ENCODE results near the gene SARDH. TPM values are rescaled to one million over a fixed set of nuclear protein-coding genes. Genes with fewer than 3 reads are reported as not detected.

SARDH gene
- total RNA-seq, 1 donor from 2014 or later: 1.3 TPM

GRCh38 chr9:133709691-133710571, 28.2 kb downstream of the SARDH start:
- DNase-seq (ENCODE audit: low spot score): no peak
- intact Hi-C loops (cut with DNase I): no loop called here

DNA sequence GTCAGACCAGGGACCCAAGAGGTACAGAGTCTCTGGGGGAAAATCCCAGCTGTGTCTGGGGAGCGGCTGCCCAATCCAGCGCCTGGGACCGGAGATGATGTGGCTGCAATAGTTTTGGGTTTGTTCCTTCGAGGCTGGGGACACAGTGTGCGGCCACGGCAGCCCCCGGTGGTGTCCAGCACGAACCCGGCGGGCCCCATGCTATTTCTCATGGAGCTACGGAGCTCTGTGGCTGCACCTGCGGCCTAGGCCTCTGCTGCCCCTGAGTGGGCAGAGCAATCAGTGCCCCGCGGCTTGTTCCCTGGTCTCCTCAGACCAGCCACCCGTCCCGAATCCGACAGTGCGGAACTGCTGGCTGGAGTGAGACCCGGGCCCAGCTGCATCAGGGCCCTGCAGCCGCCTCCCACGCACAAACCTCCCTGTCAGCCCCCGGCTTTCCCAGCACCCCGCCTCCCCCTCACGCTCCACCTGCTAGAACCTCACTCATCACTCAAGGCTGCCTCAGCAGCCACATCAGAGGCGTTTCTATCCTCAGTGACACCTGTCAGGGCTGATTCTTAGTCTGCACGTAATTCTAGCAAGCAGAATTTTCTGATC, 29.0 kb downstream of the SARDH start:
- DNase-seq (ENCODE audit: low spot score): no peak
- intact Hi-C loops (cut with DNase I): no loop called here

- peak; percentile 68 for DNase-seq (ENCODE audit: low spot score)
- intact Hi-C loops (cut with DNase I): no loop called here
These were observed 29.7 kb downstream of the SARDH start for GRCh38 chr9:133708246-133709014.

DNA sequence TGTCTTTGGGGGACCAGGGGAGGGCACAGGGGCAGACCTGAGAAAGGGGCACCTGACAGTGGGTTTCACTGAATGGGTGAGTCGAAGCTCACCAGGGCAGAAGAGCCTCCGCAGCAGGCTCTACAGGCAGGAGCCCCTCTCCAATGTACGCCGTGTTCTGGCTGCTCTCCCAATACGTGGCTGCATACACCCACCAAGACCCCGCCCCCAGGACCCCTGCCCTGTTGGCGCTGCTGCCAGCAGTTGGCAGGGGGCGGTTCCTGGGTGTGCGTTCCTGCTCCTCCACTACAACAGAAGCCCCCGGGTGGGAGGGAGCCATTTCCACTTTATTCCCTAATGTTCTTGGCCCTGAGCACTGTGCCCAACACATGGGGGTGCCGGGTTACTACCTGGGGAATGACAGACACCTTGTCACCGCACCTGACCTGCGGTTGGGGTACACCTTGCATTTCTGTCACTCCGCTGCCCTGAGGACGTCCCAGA, 30.3 kb downstream of the SARDH start:
- intact Hi-C loops (cut with DNase I): no loop called here
- DNase-seq (ENCODE audit: low spot score): peak; percentile 67

DNA sequence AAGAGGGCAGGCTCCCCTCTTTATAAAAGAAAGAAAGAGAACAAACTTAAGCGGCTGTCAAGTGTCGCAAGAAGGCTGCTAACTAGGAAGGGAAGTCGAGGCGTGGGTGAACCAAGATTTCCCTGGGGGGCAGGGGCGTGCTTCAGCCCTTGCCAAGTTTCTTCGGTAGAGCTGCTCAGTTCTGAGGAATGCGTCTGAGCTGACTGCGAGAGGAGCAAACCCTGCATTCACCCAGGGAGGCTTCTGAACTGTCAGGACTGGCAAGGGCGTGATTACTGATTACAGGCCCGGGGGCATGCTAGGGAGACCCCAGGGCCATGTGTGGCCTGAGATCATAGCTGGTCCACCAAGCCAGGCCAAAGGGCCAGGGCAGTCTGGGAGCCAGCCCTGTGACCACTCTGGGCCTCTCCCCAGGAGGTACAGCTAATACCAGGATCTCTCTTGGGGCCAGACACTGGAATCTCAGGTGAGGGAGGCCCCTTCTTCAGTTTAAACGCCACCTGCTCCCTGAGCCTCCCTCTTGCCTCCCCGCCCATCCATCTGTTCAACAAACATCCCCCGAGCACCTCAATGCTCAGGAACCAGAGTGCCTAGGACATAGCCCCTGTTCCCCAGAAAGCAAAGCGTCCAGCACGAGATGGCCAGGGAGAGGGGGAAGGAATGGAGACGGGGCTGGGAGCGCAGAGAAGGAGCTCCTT, 30.9 kb downstream of the SARDH start:
- intact Hi-C loops (cut with DNase I): no loop called here
- peak; percentile 79 for DNase-seq (ENCODE audit: low spot score)

GRCh38 chr9:133706307-133707050, 31.7 kb downstream of the SARDH start:
- intact Hi-C loops (cut with DNase I): no loop called here
- peak; percentile 75 for DNase-seq (ENCODE audit: low spot score)

DNA sequence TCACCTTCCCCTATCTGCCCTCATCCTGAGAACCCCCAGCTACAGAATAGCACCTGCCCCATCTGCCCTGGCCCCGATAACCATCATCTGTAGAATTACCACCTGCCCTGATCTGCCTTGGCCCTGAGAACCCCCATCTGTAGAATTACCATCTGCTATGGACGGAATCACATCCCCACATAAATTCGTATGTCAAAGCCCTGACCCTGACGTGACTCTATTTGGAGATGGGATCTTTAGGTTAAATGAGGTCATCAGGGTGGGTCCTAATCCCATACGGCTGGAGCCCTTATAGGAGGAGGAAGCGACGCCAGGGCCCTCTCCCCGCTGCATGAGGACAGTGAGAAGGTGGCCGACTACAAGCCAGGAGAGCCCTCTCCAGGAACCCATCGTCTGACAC, 32.6 kb downstream of the SARDH start:
- intact Hi-C loops (cut with DNase I): no loop called here
- DNase-seq (ENCODE audit: low spot score): peak; percentile 7

- peak; percentile 63 for DNase-seq (ENCODE audit: low spot score)
- intact Hi-C loops (cut with DNase I): no loop called here
These were observed 33.4 kb downstream of the SARDH start for GRCh38 chr9:133704711-133705181.

DNA sequence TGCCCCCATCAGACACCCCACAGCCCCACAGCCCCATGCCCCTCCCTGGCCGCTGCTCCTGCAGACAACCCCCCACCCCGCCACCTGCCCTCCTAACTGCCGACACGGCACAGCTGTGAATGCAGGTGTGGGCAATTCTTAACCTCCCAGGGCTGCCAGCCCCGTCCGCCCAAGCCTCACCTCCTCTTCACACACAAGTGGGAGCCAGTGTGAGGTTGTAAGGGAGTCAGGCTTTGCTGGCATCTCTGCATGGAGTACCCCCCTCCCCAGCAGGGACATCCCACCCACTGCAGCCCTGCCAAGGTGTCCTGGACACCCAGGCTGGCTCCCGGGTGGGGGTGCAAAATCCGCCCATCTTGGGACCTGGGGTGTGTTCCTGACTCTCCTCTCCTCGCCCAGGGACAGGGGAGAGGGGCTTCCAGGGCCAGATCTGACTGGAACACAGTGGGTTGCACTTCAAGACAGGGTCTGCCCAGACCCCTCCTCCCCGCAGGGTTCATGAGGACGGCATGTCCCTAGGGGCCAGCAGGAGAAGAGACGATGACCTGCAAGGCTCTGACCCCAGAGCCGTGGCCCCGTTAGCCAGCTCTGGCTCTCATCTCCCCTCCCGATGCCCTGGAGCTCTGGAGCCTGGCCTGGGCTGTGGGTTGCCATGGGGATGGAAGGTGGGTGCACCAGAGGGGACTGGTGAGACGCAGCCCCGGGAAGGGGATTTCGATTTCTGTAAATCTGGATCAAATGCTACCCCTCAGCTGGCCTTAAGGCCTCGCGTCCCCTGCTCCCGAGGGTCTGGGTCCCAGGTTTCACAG, 34.4 kb downstream of the SARDH start:
- intact Hi-C loops (cut with DNase I): no loop called here
- peak; percentile 66 for DNase-seq (ENCODE audit: low spot score)

- DNase-seq (ENCODE audit: low spot score): peak; percentile 75
- intact Hi-C loops (cut with DNase I): no loop called here
These were observed 35.2 kb downstream of the SARDH start for GRCh38 chr9:133702798-133703590.

GRCh38 chr9:133701981-133702797, 36.0 kb downstream of the SARDH start:
- intact Hi-C loops (cut with DNase I): no loop called here
- DNase-seq (ENCODE audit: low spot score): peak; percentile 66

- DNase-seq (ENCODE audit: low spot score): peak; percentile 66
- intact Hi-C loops (cut with DNase I): no loop called here
These were observed 36.7 kb downstream of the SARDH start for GRCh38 chr9:133701321-133701980.

DNA sequence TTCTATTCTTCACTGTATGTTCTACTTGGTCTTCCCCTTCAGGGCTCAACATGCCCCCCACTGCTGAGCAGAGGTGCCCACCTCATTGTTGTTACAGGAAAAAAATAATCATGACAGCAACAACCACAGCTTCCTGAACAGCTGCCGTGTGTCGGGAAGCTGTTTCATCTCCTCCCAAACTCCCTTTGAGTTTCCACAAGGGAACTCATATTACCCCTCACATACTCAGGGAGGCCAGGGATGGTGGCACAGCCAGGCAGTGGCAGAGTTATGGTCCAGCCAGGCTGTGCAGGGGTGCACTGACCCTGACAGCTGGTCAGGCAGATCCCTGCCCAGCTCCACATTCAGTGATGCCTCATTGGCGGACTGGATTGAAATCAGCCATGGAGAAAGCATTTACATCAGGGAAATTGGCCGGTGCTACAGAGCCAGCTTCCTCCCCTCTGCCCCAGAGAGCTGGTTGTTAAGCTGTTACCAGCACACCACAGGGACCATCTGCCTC, 37.3 kb downstream of the SARDH start:
- peak; percentile 22 for DNase-seq (ENCODE audit: low spot score)
- intact Hi-C loops (cut with DNase I): no loop called here

DNA sequence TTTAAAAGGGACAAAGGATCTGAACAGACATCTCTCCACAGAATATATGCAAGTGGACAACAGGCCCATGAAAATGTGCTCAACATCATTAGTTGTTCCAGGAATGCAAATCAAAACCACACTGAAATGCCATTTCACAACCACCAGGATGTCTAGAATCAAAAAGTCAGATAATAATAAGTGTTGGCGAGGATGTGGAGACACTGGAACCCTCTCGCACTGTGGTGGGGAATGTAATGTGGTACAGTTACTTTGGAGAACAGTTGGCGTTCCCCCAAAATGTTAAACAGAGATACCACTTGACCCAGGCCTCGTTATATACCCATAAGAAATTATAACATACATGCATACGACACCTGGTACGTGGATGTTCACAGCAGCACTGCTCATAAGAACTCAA, 38.6 kb downstream of the SARDH start:
- intact Hi-C loops (cut with DNase I): no loop called here
- no peak for DNase-seq (ENCODE audit: low spot score)

GRCh38 chr9:133696071-133696472, 42.1 kb downstream of the SARDH start:
- intact Hi-C loops (cut with DNase I): no loop called here
- DNase-seq (ENCODE audit: low spot score): no peak

GRCh38 chr9:133694686-133695085, 43.5 kb downstream of the SARDH start:
- no peak for DNase-seq (ENCODE audit: low spot score)
- intact Hi-C loops (cut with DNase I): no loop called here
